Purkinje cell (primary cell): ENCODE data around the gene MYORG. TPM values are rescaled to one million over a fixed set of nuclear protein-coding genes. Genes with fewer than 3 reads are reported as not detected.

Source experiments
- polyA plus RNA-seq: library from polyadenylated mRNA; unstranded; fragments of >200 nt; fragmentation: Nextera tagmentation; gene quantifications from 2 replicates; pipeline ENCODE4 v1.2.1, GENCODE V29; 2014

The MYORG gene
- polyA plus RNA-seq: 1.4 and 1.7 TPM in 2 replicates

GRCh38 chr9:34376596-34377403 is at the start of gene MYORG:
Gene MYORG (minus strand): TSS chr9:34376898. CDS start chr9:34372943, 3,955 bp downstream.

GRCh38 chr9:34328987-34329832 is 47.5 kb downstream of the MYORG start, which contains the start of the genes KIF24 and NUDT2:
Gene KIF24 (minus strand): TSS chr9:34329268. CDS start chr9:34311346, 17,922 bp downstream.
Gene NUDT2 (plus strand): TSS chr9:34329569. CDS start chr9:34339040, 9,471 bp downstream.

Other genes starting within 250 kb of the MYORG start
- 12.3 and 19.3 TPM in 2 replicates for gene UBAP1, start 197.9 kb downstream of the MYORG start, polyA plus RNA-seq
- gene KIF24, start 47.6 kb downstream of the MYORG start, polyA plus RNA-seq: 0.07 and 0.23 TPM in 2 replicates
- gene NUDT2, start 47.3 kb downstream of the MYORG start, polyA plus RNA-seq: 58.5 and 67.5 TPM in 2 replicates
- 9.8 and 13.3 TPM in 2 replicates for gene FAM219A, start 81.7 kb upstream of the MYORG start, polyA plus RNA-seq
- 2.1 TPM in 1 of 2 replicates, not detected in the other for gene DNAI1, start 81.9 kb upstream of the MYORG start, polyA plus RNA-seq
- gene ENHO, start 146.1 kb upstream of the MYORG start, polyA plus RNA-seq: 6.1 and 15.2 TPM in 2 replicates
- gene CNTFR, start 212.8 kb upstream of the MYORG start, polyA plus RNA-seq: 0.66 and 3.7 TPM in 2 replicates
- gene RPP25L, start 235.2 kb upstream of the MYORG start, polyA plus RNA-seq: 22.5 and 39.7 TPM in 2 replicates
- gene DCTN3, start 243.6 kb upstream of the MYORG start, polyA plus RNA-seq: 153 and 180 TPM in 2 replicates